Sigmoid colon (tissue), 7 donors: ENCODE data around the gene MLEC. TPM values are rescaled to one million over a fixed set of nuclear protein-coding genes. Genes with fewer than 3 reads are reported as not detected.
A peak's percentile ranks its signal among the peaks of the same experiment; 100 is the strongest.

Source experiments
- DNase-seq: peaks from one replicate; pipeline ENCODE4 v3.0.0-alpha.2; 2019
- H3K27ac ChIP-seq, 4 donors: fragments of 200-600 bp; sonication (generic); one replicate each; pipeline ENCODE4 v1.5.1; 2016 to 2019; ENCODE audit warnings: mild to moderate bottlenecking in 1 of 4
- H3K27me3 ChIP-seq, 3 donors: fragments of 200-600 bp; sonication (generic); one replicate each; pipeline ENCODE4 v1.5.1; 2019; ENCODE audit warnings: mild to moderate bottlenecking in 1 of 3
- H3K36me3 ChIP-seq, 4 donors: fragments of 200-600 bp; sonication (generic); one replicate each; pipeline ENCODE4 v1.5.1; 2016 to 2019
- H3K4me1 ChIP-seq, 4 donors: fragments of 200-600 bp; sonication (generic); one replicate each; pipeline ENCODE4 v1.5.1; 2017 to 2019
- H3K4me3 ChIP-seq, 4 donors: fragments of 200-600 bp; sonication (generic); one replicate each; pipeline ENCODE4 v1.5.1; 2017 to 2019; ENCODE audit warnings: mild to moderate bottlenecking in 2 of 4, moderate library complexity in 1 of 4
- H3K9me3 ChIP-seq, 4 donors: fragments of 200-600 bp in 3 of 4; sonication (generic) in 3 of 4; one replicate each; pipeline versions ENCODE4 v1.5.1 to v1.6.1; 2013 to 2019
- CTCF ChIP-seq, 4 experiments: fragments of 450-650 bp in 3 of 4; fragments of 200-600 bp in 1 of 4; IDR thresholded peaks; one replicate each; pipeline ENCODE4 v1.5.1; 2016 to 2019; ENCODE audit warnings: antibody characterized with exemption in 4 of 4, mild to moderate bottlenecking in 3 of 4, moderate library complexity in 2 of 4
- EP300 ChIP-seq, 4 donors: sonication (generic); formaldehyde crosslinking; IDR thresholded peaks; one replicate each; pipeline ENCODE4 v1.6.1; 2017; ENCODE audit warnings: antibody characterized with exemption in 4 of 4
- POLR2A ChIP-seq, 2 donors: fragments of 450-650 bp; IDR thresholded peaks; one replicate each; pipeline ENCODE4 v1.6.1; 2016; ENCODE audit warnings: antibody characterized with exemption in 2 of 2, mild to moderate bottlenecking in 2 of 2, moderate library complexity in 2 of 2
- POLR2AphosphoS5 ChIP-seq, 4 donors: sonication (generic); formaldehyde crosslinking; IDR thresholded peaks; one replicate each; pipeline ENCODE4 v1.6.1; 2017; ENCODE audit warnings: antibody characterized with exemption in 4 of 4
- WGBS, 2 donors: extraction: QIAGEN DNeasy Blood & Tissue Kit; methylation state at CpG; one replicate each; pipeline ENCODE4 v1.1.7; 2013; 5-methylcytosine and 5-hydroxymethylcytosine counted together
- intact Hi-C: fragments of 100-400 bp; cut with DNase I; formaldehyde crosslinking; loops from one replicate; pipeline ENCODE4 v1.15.1; 2023
- polyA plus RNA-seq, 3 donors: library from polyadenylated mRNA; stranded (reverse); fragments of 200-250 nt; gene quantifications; one replicate each; pipeline ENCODE4 v1.2.3, GENCODE V29; 2013
- total RNA-seq, 4 donors: library from RNA; depleted of rRNA; stranded (reverse); fragments of >200 nt; gene quantifications; one replicate each; pipeline ENCODE4 v1.1.0, GENCODE V29; 2016
- donor health status: healthy with polysubstance abuse.
- donor health status: Bipolar disorder and iron deficiency.
- donor health status: healthy.

The MLEC gene
- total and polyA plus RNA-seq, 7 donors: 22.2 to 164 (median 31.3) TPM

DNA sequence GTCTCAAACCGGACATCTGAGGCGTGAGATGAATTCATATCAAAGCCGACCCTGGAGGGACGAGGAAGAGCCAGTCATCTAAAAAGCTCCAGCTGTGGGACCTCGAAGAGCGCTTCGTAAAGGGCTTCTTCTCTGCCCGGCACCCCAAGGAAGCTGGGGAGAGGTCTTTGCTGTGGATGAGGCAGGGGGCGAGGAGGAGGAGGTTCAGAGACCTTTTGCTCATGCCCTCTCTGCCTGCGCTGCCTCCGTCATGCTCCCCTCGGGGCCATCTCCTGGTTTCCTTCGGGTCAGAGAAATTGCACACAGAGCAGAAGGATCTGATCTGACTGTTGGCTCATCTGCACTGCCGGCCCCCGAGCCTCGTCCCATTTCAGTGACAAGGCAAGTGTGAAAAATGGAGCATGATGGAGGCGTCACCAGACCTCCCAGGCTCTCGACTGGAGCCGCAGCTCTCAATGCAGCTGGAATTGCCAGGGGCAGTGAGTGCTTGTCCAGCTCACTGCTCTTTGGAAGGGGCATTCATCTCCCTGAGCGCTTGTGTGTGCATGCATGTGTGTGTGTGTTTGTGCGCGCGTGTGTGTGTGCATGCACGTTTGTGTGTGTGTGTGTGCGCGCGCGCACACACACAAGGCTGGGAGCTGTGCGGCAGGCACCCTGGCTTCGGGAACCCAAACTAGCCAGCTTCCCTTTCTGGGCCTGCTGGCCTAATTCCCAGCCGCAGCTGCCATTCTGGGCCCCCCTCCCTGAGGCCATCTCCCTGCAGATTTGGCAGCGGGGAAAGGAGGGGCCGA lies 37.3 kb upstream of the MLEC start:
- no peaks in the 10 kb centered on the region for H3K36me3 ChIP-seq
- peak in 2 of 4 experiments; percentile 4 to 48 for TF ChIP-seq CTCF (IDR thresholded peaks at IDR 0.05)
- no peak for TF ChIP-seq POLR2AphosphoS5 (IDR thresholded peaks at IDR 0.05)
- H3K4me3 ChIP-seq: peak overlapping the region; percentile 19 to 45 (median 42)
- no peak for DNase-seq
- intact Hi-C loops: loop anchor here (2.0 kb wide), 4 partner anchors 37 to 321 kb away; partner anchors contain the start of gene MLEC
- no peaks in the 10 kb centered on the region for H3K9me3 ChIP-seq
- peaks cover 0 to 13% (median 10%) of the 10 kb centered on the region in 3 donors for H3K27me3 ChIP-seq
- H3K4me1 ChIP-seq: peaks cover 0 to 54% (median 40%) of the 10 kb centered on the region in 4 donors
- peak overlapping the region; percentile 68 to 81 (median 77) for H3K27ac ChIP-seq
- WGBS, 2 donors: 20 to 41% methylated on average over 33 of the region's 33 CpGs

- TF ChIP-seq EP300 (IDR thresholded peaks at IDR 0.05): no peak
- TF ChIP-seq POLR2A (IDR thresholded peaks at IDR 0.05): no peak
- TF ChIP-seq POLR2AphosphoS5 (IDR thresholded peaks at IDR 0.05): no peak
- TF ChIP-seq CTCF (IDR thresholded peaks at IDR 0.05): no peak
- peak overlapping the region in 3 of 4 donors; percentile 41 to 45 (median 43) for H3K4me3 ChIP-seq
- DNase-seq: no peak
- 68 to 86% methylated on average over 12 of the region's 12 CpGs for WGBS, 2 donors
- H3K27ac ChIP-seq: peak overlapping the region; percentile 38 to 79 (median 72)
- intact Hi-C loops: no loop called here
- H3K4me1 ChIP-seq: peaks cover 0 to 59% (median 46%) of the 10 kb centered on the region in 4 donors
- H3K36me3 ChIP-seq: no peaks in the 10 kb centered on the region
- no peaks in the 10 kb centered on the region for H3K9me3 ChIP-seq
- H3K27me3 ChIP-seq: peaks cover 0 to 7% (median 3%) of the 10 kb centered on the region in 3 donors
These were observed 36.7 kb upstream of the MLEC start for GRCh38 chr12:120650233-120650690.

GRCh38 chr12:120651821-120652220 lies 35.1 kb upstream of the MLEC start:
- Histone ChIP-seq H3K4me3 (no peak overlapping the region), H3K36me3 (no peaks in the 10 kb centered on the region), H3K9me3 (no peaks in the 10 kb centered on the region), H3K27ac (peak overlapping the region in 3 of 4 donors; percentile 67 to 83 (median 83)), H3K4me1 (peaks cover 0 to 59% (median 47%) of the 10 kb centered on the region in 4 donors), H3K27me3 (no peaks in the 10 kb centered on the region)
- TF ChIP-seq POLR2A (IDR thresholded peaks at IDR 0.05) (no peak), EP300 (IDR thresholded peaks at IDR 0.05) (no peak), CTCF (IDR thresholded peaks at IDR 0.05) (no peak), POLR2AphosphoS5 (IDR thresholded peaks at IDR 0.05) (no peak)
- WGBS, 2 donors: 68 to 76% methylated on average over 5 of the region's 5 CpGs
- DNase-seq: no peak
- intact Hi-C loops: no loop called here

DNA sequence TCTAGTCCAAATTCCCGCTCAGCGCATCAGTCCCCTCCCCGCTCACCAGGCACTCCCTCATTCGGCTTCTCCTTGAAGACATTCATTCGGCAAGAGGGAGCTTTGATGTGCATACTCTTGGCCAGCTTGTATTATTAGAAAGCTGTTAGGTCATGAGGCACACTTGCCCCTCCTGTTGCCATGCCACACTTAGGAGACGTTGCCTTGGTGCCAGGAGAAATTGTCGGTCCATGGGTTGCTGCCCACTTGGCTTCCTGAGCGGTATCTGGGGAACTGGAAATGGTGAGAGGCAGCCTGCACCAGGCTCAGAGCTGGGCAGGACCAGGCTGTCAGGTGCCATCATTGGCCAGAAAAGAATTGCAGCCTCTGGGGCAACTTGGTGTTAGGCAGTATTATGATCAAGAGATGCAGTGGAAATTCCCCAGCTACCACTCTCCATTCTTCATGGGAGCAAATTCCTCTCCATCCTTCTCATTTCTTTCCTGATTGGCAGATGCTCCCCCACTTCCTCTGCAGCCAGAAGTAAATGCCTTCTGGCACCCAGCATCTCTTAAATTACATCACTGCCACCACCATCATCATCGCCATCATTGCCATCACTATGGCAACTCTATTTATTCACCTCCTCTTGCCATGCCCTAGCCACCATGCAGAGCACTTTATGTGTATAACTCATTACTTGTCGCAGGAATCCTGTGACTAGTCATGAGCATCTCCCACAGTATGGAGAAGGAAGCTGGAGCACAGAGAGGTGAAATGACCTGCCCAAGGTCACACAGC lies 34.1 kb upstream of the MLEC start:
- Histone ChIP-seq H3K9me3 (no peaks in the 10 kb centered on the region), H3K27me3 (no peaks in the 10 kb centered on the region), H3K27ac (peak overlapping the region; percentile 67 to 83 (median 78)), H3K36me3 (no peaks in the 10 kb centered on the region), H3K4me1 (peaks cover 0 to 59% (median 47%) of the 10 kb centered on the region in 4 donors), H3K4me3 (no peak overlapping the region)
- intact Hi-C loops: no loop called here
- 50 to 76% methylated on average over 10 of the region's 10 CpGs for WGBS, 2 donors
- no peak for TF ChIP-seq EP300 (IDR thresholded peaks at IDR 0.05)
- TF ChIP-seq POLR2AphosphoS5 (IDR thresholded peaks at IDR 0.05): peak in 1 of 4 donors; percentile 18
- DNase-seq: no peak

DNA sequence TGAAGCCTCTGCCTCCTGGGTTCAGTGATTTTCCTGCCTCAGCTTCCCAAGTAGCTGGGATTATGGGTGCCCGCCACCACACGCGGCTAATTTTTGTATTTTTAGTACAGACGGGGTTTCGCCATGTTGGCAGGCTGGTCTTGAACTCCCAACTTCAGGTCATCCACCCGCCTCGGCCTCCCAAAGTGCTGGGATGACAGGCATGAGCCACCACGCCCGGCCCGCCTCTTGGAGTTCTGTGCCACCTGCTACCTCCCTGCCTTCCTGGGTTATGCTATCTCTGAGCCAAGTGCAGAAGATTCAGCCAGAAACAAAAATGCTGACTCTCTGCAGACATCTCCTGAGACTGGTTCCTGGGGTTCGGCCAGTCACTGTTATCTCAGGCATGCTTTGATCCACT lies 33.3 kb upstream of the MLEC start:
- Histone ChIP-seq H3K36me3 (no peaks in the 10 kb centered on the region), H3K27me3 (no peaks in the 10 kb centered on the region), H3K9me3 (no peaks in the 10 kb centered on the region), H3K4me1 (peaks cover 0 to 56% (median 44%) of the 10 kb centered on the region in 4 donors), H3K4me3 (no peak overlapping the region), H3K27ac (peak overlapping the region; percentile 67 to 83 (median 78))
- 89% methylated on average over 11 of the region's 11 CpGs for WGBS, 2 donors
- intact Hi-C loops: no loop called here
- TF ChIP-seq CTCF (IDR thresholded peaks at IDR 0.05): no peak
- TF ChIP-seq POLR2AphosphoS5 (IDR thresholded peaks at IDR 0.05): no peak
- TF ChIP-seq EP300 (IDR thresholded peaks at IDR 0.05): no peak
- TF ChIP-seq POLR2A (IDR thresholded peaks at IDR 0.05): no peak
- no peak for DNase-seq
